Activated naive CD4-positive, alpha-beta T cell treated with anti-CD3 and anti-CD28 coated beads for 36 hours (primary cell): ENCODE measurements around the gene LMAN1L. TPM values are rescaled to one million over a fixed set of nuclear protein-coding genes. Genes with fewer than 3 reads are reported as not detected.

Source experiments
- CTCF ChIA-PET: fragments of 350-600 bp; sonication (Branson Sonifier 250); formaldehyde crosslinking; loops from one replicate; lab custom pipeline; 2021; ENCODE audit warnings: antibody characterized with exemption; lab: Charles Lee
- DNase-seq: peaks from one replicate; pipeline ENCODE4 v3.0.0-alpha.2; 2020
- H3K27ac Mint-ChIP-seq: one replicate; pipeline ENCODE4 v1.8.0; 2021; ENCODE audit warnings: mild to moderate bottlenecking, mixed read lengths
- H3K27me3 Mint-ChIP-seq: one replicate; pipeline ENCODE4 v1.8.0; 2021; ENCODE audit warnings: low read depth, mixed read lengths
- H3K36me3 Mint-ChIP-seq: one replicate; pipeline ENCODE4 v1.8.0; 2021; ENCODE audit warnings: low read depth, mixed read lengths
- H3K4me1 Mint-ChIP-seq: one replicate; pipeline ENCODE4 v1.8.0; 2021; ENCODE audit warnings: low read depth, mixed read lengths
- H3K4me3 Mint-ChIP-seq: one replicate; pipeline ENCODE4 v1.8.0; 2021; ENCODE audit warnings: mild to moderate bottlenecking, moderate library complexity, mixed read lengths
- H3K9me3 Mint-ChIP-seq: one replicate; pipeline ENCODE4 v1.8.0; 2021; ENCODE audit warnings: mixed read lengths
- intact Hi-C: fragments of 100-400 bp; cut with micrococcal nuclease; formaldehyde crosslinking; loops from one replicate; pipeline ENCODE4 v1.15.1; 2023
- total RNA-seq, 2 experiments: library from RNA; stranded (reverse); gene quantifications; one replicate each; pipeline ENCODE4 v1.2.3, GENCODE V29; 2021

The LMAN1L gene
- total RNA-seq, 2 experiments from 2014 or later: not detected

DNA sequence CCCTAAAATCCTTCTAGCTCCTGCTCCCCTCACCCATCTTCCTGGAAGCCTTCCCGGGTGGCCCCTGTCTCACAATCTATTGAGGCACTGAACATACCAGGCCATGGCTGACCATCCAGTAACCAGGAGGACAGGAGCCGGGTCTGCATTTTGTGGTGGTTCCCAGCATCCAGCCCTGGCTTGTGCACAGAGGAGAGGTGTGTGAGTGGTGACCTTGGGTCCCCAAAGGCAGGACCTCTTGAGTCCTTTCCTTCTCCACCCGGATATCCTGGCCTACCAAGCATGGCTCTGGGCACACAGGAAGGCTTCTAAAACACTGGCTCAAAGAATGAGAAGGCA, 22.9 kb upstream of the LMAN1L start:
- peak overlapping the region; percentile 93 for H3K4me3 Mint-ChIP-seq
- H3K4me1 Mint-ChIP-seq: peaks cover 75% of the 10 kb centered on the region
- H3K36me3 Mint-ChIP-seq: peaks cover 53% of the 10 kb centered on the region
- CTCF ChIA-PET: interaction anchor here (26.8 to 29.5 kb wide), 2 partner anchors 2 to 11 kb away, joined by 1193 read pairs; partner anchors contain the start of gene CSK
- peak overlapping the region; percentile 99 for H3K27ac Mint-ChIP-seq
- H3K9me3 Mint-ChIP-seq: no peaks in the 10 kb centered on the region
- no peaks in the 10 kb centered on the region for H3K27me3 Mint-ChIP-seq
- intact Hi-C loops: loop anchor here (2.0 to 10.0 kb wide), 5 partner anchors 247 to 835 kb away; partner anchors contain the start of genes ARID3B, C15orf39, PML and SIN3A
- no peak for DNase-seq

DNA sequence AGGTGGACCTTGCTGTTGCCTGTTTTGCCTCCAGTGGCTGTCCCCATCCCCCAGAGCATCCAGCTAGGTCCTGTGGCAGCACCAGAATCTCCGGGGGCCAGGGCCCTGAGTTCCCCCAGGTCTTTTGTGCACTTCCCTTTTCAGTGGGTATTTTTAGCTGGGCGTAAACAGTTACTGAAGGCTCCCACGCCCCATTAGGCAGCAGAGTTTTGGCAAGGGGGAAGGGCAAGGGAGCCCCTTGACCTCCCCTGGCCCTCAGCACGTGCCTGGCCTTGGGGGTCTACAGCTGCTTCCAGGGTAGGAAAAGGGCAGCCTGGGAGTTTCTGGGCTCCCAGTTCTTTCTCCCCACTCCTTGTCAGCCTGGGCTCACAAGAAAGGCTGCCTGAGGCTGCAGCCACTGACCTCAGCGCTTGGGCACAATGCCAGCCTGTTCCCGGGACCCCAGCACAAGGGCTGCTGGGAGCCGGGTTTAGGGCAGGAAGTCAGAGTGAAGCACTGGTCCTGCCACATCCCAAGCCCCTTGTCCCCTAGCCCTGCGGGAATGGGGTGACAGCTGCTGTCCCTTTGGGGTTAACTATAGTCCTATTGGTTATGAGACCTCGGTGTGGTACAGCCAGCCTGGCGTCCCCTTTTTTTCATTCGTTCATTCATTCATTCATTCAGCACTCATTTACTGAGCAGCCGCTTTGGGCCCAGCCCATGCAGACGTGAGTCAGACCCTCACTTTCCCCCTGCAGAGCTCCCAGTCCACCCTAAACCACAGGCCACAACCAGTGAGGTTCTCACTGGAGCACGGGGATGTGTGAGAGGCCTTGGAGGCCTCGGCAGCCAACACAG, 22.3 kb upstream of the LMAN1L start:
- H3K36me3 Mint-ChIP-seq: peaks cover 51% of the 10 kb centered on the region

DNA sequence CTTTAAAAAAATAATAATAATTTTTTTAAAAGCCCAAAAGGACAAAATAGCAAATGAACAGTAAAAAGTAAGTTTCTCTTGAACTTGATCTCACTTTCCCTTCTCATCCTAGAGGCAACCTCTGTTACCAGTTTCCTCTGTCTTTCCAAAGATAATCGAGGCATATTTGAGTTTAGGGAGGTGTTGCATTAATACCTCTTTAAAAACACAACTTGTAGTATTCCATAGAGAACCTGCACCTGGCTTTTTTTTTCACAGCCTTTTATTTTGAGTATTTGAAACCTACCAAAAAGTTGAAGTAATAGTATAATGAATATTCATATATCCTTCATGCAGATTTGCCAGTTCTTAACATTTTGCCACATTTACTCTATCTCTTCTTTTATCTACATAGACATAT, 21.6 kb upstream of the LMAN1L start:
- CTCF ChIA-PET: interaction anchor here (26.8 to 29.5 kb wide), 2 partner anchors 0 to 12 kb away, joined by 1193 read pairs; partner anchors contain the start of gene CSK
- Mint-ChIP-seq H3K4me1 (peaks cover 84% of the 10 kb centered on the region), H3K9me3 (no peaks in the 10 kb centered on the region), H3K36me3 (peaks cover 49% of the 10 kb centered on the region), H3K27me3 (no peaks in the 10 kb centered on the region), H3K4me3 (peak overlapping the region; percentile 23), H3K27ac (peak overlapping the region; percentile 99)
- intact Hi-C loops: no loop called here
- DNase-seq: no peak

More for the DNA sequence above, 22.3 kb upstream of the LMAN1L start:
- intact Hi-C loops: no loop called here
- Mint-ChIP-seq H3K27ac (peak overlapping the region; percentile 99), H3K4me1 (peaks cover 79% of the 10 kb centered on the region), H3K27me3 (no peaks in the 10 kb centered on the region), H3K9me3 (no peaks in the 10 kb centered on the region), H3K4me3 (peak overlapping the region; percentile 93)
- peak; percentile 74 for DNase-seq
- CTCF ChIA-PET: interaction anchor here (26.8 to 29.5 kb wide), 2 partner anchors 1 to 12 kb away, joined by 1193 read pairs; partner anchors contain the start of gene CSK

DNA sequence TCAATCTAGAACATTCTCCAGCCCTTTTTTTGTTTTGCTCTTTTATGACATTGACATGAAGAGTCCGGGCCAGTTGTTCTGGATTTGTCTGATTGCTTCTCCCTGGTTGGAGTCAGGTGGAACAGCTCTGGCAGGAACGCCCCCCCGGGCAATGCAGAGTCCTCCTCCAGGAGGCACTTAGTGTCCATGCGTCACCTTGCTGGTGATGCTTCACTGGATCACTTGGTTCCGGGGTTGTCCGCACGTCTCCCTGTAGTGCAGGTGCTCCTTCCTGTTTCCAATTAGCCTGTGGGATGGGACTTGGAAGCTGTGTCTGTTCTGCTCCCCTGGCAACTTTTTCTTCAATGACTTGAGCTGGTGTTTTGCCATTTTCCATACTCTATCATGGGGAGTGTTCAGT, 21.0 kb upstream of the LMAN1L start:
- H3K27ac Mint-ChIP-seq: peak overlapping the region; percentile 99
- peak overlapping the region; percentile 3 for H3K4me3 Mint-ChIP-seq
- H3K4me1 Mint-ChIP-seq: peaks cover 89% of the 10 kb centered on the region
- DNase-seq: no peak
- CTCF ChIA-PET: interaction anchor here (1.1 to 29.5 kb wide), 3 partner anchors 0 to 160 kb away, joined by 5 to 1193 read pairs (median 1193); partner anchors contain the start of gene CSK
- intact Hi-C loops: no loop called here
- H3K27me3 Mint-ChIP-seq: no peaks in the 10 kb centered on the region
- no peaks in the 10 kb centered on the region for H3K9me3 Mint-ChIP-seq
- peaks cover 48% of the 10 kb centered on the region for H3K36me3 Mint-ChIP-seq

DNA sequence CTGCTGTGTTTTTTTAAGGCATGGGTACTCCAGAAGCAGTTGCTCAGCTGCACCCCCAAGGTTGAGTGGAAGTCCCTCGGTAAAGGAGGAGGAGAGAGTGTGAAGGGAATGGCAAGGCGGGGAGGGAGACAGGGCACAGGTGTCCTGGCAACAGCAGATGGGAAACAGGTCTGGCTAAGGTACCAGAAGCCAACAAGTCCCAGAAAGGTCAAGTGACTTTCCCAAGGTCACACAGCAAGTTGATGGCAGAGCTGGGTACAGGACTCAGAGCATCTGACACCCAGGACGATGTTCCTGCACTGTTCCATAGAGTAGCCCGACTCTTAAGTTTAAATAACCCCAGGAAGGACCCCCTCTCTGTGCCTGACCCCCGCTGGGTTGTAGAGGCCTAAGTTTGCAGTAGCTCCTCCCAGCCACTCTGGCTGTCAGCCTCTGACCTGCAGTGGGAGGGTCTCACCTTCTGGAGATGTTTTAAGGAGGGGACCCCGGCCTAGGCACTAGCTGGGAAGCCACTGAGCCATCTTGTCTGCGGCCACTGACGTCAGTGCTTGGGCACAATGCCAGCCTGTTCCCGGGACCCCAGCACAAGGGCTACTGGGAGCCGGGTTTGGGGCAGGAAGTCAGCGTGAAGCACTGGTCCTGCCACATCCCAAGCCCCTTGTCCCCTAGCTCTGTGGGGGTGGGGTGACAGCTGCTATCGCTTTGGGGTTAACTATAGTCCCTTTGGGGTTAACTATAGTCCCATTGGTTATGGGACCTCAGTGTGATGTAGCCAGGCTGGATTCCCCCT, 20.2 kb upstream of the LMAN1L start:
- Mint-ChIP-seq H3K9me3 (no peaks in the 10 kb centered on the region), H3K4me3 (peak overlapping the region; percentile 3), H3K36me3 (peaks cover 44% of the 10 kb centered on the region), H3K27me3 (no peaks in the 10 kb centered on the region), H3K27ac (peak overlapping the region; percentile 99), H3K4me1 (peaks cover 89% of the 10 kb centered on the region)
- CTCF ChIA-PET: interaction anchor here (0.8 to 29.5 kb wide), 6 partner anchors 13 to 417 kb away, joined by 3 to 1193 read pairs (median 5); partner anchors contain the start of gene CSK
- no peak for DNase-seq
- intact Hi-C loops: no loop called here

DNA sequence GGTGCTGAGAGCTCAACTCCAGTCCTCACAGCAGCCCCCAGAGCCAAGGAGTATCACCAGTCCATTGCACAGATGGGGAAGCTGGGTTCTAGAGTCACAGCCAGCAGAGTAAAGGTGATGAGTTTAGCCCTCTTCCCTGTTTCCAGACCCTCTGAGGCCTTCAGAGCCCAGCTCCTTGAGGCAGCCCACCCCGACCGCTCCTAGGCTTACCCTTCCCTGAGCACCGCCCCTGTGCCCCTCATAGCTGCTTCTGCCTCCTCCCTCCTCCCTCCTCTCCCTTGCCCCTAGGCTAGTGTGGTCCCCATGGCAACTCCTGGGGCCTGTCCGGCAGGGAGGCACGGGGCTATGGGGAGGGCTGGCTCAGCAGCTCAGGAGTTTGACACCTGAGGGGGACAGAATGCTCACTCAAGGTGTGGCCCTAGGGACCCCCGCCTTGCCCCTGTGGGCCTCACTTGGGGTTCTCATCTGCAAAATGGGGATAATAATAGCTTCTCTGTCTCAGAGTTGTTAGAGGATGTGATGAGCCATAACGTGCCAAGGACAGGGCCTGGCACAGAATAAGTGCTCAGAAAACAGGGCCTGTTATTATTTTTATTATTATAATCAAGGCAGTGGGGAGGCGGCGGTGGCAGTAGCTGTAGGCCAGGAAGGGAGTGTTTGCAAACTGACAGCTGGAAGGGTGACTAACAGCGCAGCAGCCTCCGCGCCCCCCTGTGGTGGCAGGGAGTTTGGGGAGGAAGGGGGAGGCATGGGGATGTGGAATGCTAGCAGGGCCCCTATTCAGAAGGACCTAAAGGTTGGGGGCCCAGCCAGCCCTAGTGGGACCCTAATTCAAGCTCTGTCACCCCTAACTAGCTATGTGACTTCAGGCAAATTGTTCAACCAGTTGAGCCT, 19.3 kb upstream of the LMAN1L start:
- Mint-ChIP-seq H3K27ac (peak overlapping the region; percentile 99), H3K4me3 (no peak overlapping the region), H3K27me3 (no peaks in the 10 kb centered on the region), H3K4me1 (peaks cover 90% of the 10 kb centered on the region), H3K36me3 (peaks cover 48% of the 10 kb centered on the region), H3K9me3 (no peaks in the 10 kb centered on the region)
- intact Hi-C loops: no loop called here
- CTCF ChIA-PET: interaction anchor here (0.6 to 29.5 kb wide), 12 partner anchors 12 to 418 kb away, joined by 3 to 1193 read pairs (median 4); partner anchors contain the start of genes CPLX3 and CSK
- DNase-seq: peak; percentile 88

DNA sequence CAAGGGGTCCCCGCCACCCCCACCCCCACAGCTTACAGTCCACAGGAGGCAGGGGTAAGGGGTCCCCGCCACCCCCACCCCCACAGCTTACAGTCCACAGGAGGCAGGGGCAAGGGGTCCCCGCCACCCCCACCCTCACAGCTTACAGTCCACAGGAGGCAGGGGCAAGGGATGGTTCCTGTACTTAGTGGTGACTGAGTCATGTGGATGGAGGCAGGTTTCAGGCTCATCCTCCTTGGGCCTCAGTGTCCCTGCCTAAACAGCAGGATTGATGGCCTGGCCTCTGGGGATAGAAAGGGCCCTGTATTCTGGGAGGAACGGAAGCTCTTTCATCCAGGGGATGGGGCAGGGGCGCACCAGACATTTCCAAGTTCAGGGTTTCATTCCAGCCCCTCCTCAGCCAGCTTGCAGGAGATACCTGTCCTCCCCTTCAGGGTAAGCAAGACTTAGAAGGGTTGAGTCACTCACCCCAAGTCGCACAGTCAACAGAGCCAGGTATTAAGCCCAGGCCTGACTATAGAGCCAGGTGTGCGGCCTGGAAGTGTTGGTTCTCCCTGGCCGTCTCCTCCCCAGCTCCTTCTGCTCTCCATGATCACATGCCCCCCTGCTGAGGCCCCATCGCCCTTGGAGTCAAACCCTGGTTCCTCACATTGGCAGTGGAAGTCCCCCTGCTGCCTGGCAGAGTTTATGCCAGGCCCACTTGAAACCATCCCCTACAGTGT, 18.2 kb upstream of the LMAN1L start:
- Mint-ChIP-seq H3K36me3 (peaks cover 45% of the 10 kb centered on the region), H3K9me3 (no peaks in the 10 kb centered on the region), H3K4me3 (peak overlapping the region; percentile 1), H3K27me3 (no peaks in the 10 kb centered on the region), H3K27ac (peak overlapping the region; percentile 87), H3K4me1 (peaks cover 92% of the 10 kb centered on the region)
- no peak for DNase-seq
- intact Hi-C loops: no loop called here
- CTCF ChIA-PET: interaction anchor here (0.7 to 29.5 kb wide), 7 partner anchors 11 to 160 kb away, joined by 3 to 1193 read pairs (median 5); partner anchors contain the start of genes CPLX3 and CSK

DNA sequence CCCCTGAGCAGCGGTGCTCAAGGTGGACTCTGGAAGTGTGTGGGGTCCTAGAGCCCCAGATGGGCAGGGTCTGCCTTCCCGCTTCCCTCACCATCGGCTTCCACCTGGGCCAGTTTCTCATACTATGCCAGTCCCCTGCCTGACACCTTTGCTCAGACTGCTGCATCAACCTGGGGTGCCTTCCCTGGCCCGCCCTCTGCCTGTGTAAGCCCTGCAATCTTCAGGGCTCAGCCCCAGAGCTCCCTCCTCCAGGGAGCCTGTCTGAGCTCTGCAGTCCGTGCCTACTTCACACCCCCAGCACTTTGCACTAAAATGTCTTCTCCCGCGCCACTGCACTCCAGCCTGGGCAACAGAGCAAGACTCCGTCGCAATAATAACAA, 17.7 kb upstream of the LMAN1L start:
- DNase-seq: no peak
- Mint-ChIP-seq H3K9me3 (no peaks in the 10 kb centered on the region), H3K4me3 (no peak overlapping the region), H3K27me3 (no peaks in the 10 kb centered on the region), H3K36me3 (peaks cover 45% of the 10 kb centered on the region), H3K27ac (peak overlapping the region; percentile 87), H3K4me1 (peaks cover 92% of the 10 kb centered on the region)
- CTCF ChIA-PET: interaction anchor here (2.5 to 29.5 kb wide), 2 partner anchors 11 to 16 kb away, joined by 17 to 1193 read pairs; partner anchors contain the start of gene CSK
- intact Hi-C loops: no loop called here

DNA sequence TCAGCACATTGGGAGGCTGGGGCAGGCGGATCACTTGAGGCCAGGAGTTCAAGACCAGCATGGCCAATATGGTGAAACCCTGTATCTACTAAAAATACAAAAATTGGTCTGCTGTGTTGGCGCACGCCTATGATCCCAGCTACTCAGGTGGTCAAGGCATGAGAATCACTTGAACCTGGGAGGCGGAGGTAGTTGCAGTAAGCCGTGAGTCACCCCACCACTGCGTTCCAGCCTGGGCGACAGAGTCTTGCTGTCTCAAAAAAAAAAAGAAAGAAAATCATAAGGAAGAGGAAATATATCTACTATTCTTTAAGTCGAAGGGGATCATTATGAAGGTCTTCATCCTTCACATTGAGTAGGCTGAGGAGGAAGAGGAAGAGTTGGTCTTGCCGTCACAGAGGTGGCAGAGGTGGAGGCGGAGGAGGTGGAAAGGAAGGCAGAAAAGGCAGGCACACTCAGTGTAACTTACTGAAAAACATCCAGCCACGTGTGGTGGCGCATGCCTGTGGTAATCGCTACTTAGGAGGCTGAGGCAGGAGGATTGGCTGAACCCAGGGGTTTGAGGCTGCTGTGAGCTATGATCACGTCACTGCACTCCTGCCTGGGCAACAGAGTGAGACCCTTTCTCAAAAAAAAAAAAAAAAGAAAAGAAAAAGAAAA, 16.5 kb upstream of the LMAN1L start:
- H3K36me3 Mint-ChIP-seq: peaks cover 47% of the 10 kb centered on the region
- peak; percentile 78 for DNase-seq
- CTCF ChIA-PET: interaction anchor here (0.7 to 29.5 kb wide), 3 partner anchors 12 to 161 kb away, joined by 3 to 1193 read pairs (median 6); partner anchors contain the start of gene CSK
- intact Hi-C loops: loop anchor here (1.0 kb wide), 1 partner anchor 8 kb away; no protein-coding TSS in a partner anchor
- H3K4me3 Mint-ChIP-seq: peak overlapping the region; percentile 19
- H3K27ac Mint-ChIP-seq: peak overlapping the region; percentile 95
- no peaks in the 10 kb centered on the region for H3K27me3 Mint-ChIP-seq
- peaks cover 86% of the 10 kb centered on the region for H3K4me1 Mint-ChIP-seq
- no peaks in the 10 kb centered on the region for H3K9me3 Mint-ChIP-seq
